Measurements from ENCODE around the gene ACTG1. TPM values are rescaled to one million over a fixed set of nuclear protein-coding genes. Genes with fewer than 3 reads are reported as not detected.

ACTG1 gene
- total RNA-seq, 1 experiment from 2014 or later: 3,455 TPM

DNA sequence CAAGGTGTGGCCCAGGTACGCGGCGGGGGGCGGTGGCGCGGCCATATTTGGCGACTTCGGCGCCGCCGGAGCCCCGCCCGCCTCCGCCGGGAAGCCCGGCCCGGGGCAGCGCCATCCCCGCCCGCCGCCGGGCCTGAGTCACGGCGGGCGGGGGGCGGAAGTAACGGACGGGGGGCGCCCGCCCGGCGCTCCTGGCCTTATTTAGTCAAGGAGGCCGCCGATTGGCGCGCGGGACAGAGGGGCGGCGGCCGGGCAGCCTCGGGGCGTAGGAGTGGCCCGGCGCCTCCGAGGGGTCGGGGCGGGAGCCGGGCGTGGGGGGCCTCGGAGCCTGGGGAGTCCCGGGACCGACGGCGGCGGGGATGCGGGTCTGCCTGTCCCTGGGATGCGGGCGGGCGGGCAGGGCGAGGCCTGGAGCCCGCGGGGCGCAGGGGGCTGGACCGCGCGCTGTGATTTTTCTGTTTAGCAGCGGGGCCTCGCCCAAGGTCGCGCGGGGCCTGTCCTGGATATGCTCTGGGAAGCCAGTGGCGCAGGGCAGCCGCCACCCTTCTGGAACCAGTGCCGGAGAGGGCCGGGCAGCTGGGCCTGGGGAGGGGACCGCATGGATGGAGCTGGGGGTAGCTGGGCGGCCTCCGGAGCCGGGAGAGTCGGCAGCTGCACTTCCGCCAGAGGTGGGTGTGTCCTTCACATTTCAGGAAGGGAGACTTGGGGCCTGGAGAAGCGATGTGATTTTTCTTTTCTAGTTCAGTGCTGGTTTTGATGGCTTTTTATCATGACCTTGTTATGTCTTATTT lies 2.3 kb upstream of the ACTG1 start:
- CTCF ChIA-PET: interaction anchor here (0.5 to 3.6 kb wide), 8 partner anchors 7 to 319 kb away, joined by 3 to 27 read pairs (median 4); no protein-coding TSS in a partner anchor
- peaks cover 23% of the 10 kb centered on the region for H3K36me3 Mint-ChIP-seq
- no peaks in the 10 kb centered on the region for H3K9me3 Mint-ChIP-seq
- peak; percentile 74 for DNase-seq (ENCODE audit: low spot score)
- peak overlapping the region; percentile 79 for H3K27ac Mint-ChIP-seq
- peaks cover 39% of the 10 kb centered on the region for H3K4me1 Mint-ChIP-seq
- H3K4me3 Mint-ChIP-seq: peak overlapping the region; percentile 78
- peaks cover 21% of the 10 kb centered on the region for H3K27me3 Mint-ChIP-seq (ENCODE audit: low read depth)
- ATAC-seq: peak; percentile 11
- POLR2A ChIA-PET: interaction anchor here (0.9 to 1.4 kb wide), 4 partner anchors 25 to 120 kb away, joined by 3 to 5 read pairs (median 4); partner anchors contain the start of genes BAHCC1 and FAAP100
- TF ChIP-seq ZBTB21 (CRISPR knock-in tag; IDR thresholded peaks at IDR 0.05; ENCODE audit: borderline replicate concordance): no peak
- TF ChIP-seq MYBL2 (CRISPR knock-in tag; IDR thresholded peaks at IDR 0.05): 0 out of 2 replicates have a peak, but pooled peaks have one; percentile 41
- 0 out of 2 replicates have a peak, but pooled peaks have one; percentile 6 for TF ChIP-seq GABPB1 (CRISPR knock-in tag; IDR thresholded peaks at IDR 0.05)
- TF ChIP-seq AR (CRISPR knock-in tag; IDR thresholded peaks at IDR 0.05): no peak
- TF ChIP-seq ZNF423 (CRISPR knock-in tag; IDR thresholded peaks at IDR 0.05): peak; percentile 55; the same call in 1 of the 2 replicates
- TF ChIP-seq, protein P1, sequence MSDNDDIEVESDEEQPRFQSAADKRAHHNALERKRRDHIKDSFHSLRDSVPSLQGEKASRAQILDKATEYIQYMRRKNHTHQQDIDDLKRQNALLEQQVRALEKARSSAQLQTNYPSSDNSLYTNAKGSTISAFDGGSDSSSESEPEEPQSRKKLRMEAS (CRISPR knock-in tag; IDR thresholded peaks at IDR 0.05): peak; percentile 41; the same call in 1 of the 2 replicates
- TF ChIP-seq JAZF1 (CRISPR knock-in tag; IDR thresholded peaks at IDR 0.05): no peak
- TF ChIP-seq, protein P2, sequence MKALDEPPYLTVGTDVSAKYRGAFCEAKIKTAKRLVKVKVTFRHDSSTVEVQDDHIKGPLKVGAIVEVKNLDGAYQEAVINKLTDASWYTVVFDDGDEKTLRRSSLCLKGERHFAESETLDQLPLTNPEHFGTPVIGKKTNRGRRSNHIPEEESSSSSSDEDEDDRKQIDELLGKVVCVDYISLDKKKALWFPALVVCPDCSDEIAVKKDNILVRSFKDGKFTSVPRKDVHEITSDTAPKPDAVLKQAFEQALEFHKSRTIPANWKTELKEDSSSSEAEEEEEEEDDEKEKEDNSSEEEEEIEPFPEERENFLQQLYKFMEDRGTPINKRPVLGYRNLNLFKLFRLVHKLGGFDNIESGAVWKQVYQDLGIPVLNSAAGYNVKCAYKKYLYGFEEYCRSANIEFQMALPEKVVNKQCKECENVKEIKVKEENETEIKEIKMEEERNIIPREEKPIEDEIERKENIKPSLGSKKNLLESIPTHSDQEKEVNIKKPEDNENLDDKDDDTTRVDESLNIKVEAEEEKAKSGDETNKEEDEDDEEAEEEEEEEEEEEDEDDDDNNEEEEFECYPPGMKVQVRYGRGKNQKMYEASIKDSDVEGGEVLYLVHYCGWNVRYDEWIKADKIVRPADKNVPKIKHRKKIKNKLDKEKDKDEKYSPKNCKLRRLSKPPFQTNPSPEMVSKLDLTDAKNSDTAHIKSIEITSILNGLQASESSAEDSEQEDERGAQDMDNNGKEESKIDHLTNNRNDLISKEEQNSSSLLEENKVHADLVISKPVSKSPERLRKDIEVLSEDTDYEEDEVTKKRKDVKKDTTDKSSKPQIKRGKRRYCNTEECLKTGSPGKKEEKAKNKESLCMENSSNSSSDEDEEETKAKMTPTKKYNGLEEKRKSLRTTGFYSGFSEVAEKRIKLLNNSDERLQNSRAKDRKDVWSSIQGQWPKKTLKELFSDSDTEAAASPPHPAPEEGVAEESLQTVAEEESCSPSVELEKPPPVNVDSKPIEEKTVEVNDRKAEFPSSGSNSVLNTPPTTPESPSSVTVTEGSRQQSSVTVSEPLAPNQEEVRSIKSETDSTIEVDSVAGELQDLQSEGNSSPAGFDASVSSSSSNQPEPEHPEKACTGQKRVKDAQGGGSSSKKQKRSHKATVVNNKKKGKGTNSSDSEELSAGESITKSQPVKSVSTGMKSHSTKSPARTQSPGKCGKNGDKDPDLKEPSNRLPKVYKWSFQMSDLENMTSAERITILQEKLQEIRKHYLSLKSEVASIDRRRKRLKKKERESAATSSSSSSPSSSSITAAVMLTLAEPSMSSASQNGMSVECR (CRISPR knock-in tag; IDR thresholded peaks at IDR 0.05; ENCODE audit: borderline replicate concordance): 0 out of 2 replicates have a peak, but pooled peaks have one; percentile 49
- no peak for TF ChIP-seq ETV6 (CRISPR knock-in tag; IDR thresholded peaks at IDR 0.05)
- TF ChIP-seq JUN (CRISPR knock-in tag; IDR thresholded peaks at IDR 0.05): 0 out of 2 replicates have a peak, but pooled peaks have one; percentile 30
- TF ChIP-seq, protein P3, sequence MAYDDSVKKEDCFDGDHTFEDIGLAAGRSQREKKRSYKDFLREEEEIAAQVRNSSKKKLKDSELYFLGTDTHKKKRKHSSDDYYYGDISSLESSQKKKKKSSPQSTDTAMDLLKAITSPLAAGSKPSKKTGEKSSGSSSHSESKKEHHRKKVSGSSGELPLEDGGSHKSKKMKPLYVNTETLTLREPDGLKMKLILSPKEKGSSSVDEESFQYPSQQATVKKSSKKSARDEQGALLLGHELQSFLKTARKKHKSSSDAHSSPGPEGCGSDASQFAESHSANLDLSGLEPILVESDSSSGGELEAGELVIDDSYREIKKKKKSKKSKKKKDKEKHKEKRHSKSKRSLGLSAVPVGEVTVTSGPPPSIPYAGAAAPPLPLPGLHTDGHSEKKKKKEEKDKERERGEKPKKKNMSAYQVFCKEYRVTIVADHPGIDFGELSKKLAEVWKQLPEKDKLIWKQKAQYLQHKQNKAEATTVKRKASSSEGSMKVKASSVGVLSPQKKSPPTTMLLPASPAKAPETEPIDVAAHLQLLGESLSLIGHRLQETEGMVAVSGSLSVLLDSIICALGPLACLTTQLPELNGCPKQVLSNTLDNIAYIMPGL (CRISPR knock-in tag; IDR thresholded peaks at IDR 0.05): no peak

GRCh38 chr17:81514489-81514738 lies 1.8 kb upstream of the ACTG1 start:
- ChIA-PET POLR2A (interaction anchor here (0.6 to 2.3 kb wide), 7 partner anchors 9 to 38 kb away, joined by 3 to 12 read pairs (median 3); partner anchors contain the start of gene FAAP100), CTCF (interaction anchor here (1.0 to 3.6 kb wide), 5 partner anchors 9 to 74 kb away, joined by 3 to 27 read pairs (median 4); no protein-coding TSS in a partner anchor)
- peaks cover 19% of the 10 kb centered on the region for H3K27me3 Mint-ChIP-seq (ENCODE audit: low read depth)
- H3K27ac Mint-ChIP-seq: no peak overlapping the region
- H3K36me3 Mint-ChIP-seq: peaks cover 28% of the 10 kb centered on the region
- no peaks in the 10 kb centered on the region for H3K9me3 Mint-ChIP-seq
- peaks cover 44% of the 10 kb centered on the region for H3K4me1 Mint-ChIP-seq
- ATAC-seq: no peak
- H3K4me3 Mint-ChIP-seq: peak overlapping the region; percentile 75
- DNase-seq (ENCODE audit: low spot score): no peak
- TF ChIP-seq NFYB (CRISPR knock-in tag; conservative IDR thresholded peaks at IDR 0.05; ENCODE audit: low read depth) (no peak), IRF1 (CRISPR knock-in tag; IDR thresholded peaks at IDR 0.05) (no peak), KAT7 (CRISPR knock-in tag; IDR thresholded peaks at IDR 0.05; ENCODE audit: borderline replicate concordance) (peak; percentile 37; the same call in 1 of the 2 replicates), E2F5 (CRISPR knock-in tag; IDR thresholded peaks at IDR 0.05) (no peak), USF2 (CRISPR knock-in tag; IDR thresholded peaks at IDR 0.05) (peak; percentile 53; the same call in 1 of the 2 replicates), ZNF121 (CRISPR knock-in tag; IDR thresholded peaks at IDR 0.05) (no peak), JAZF1 (CRISPR knock-in tag; IDR thresholded peaks at IDR 0.05) (no peak), ZSCAN18 (CRISPR knock-in tag; IDR thresholded peaks at IDR 0.05) (no peak), ZNF671 (CRISPR knock-in tag; IDR thresholded peaks at IDR 0.05) (no peak), ZNF219 (CRISPR knock-in tag; IDR thresholded peaks at IDR 0.05; ENCODE audit: borderline replicate concordance) (no peak; the same call in 1 of the 2 replicates)

Measured in WTC11 (cell line).